HepG2 (cell line): ENCODE measurements around the gene NME9. TPM values are rescaled to one million over a fixed set of nuclear protein-coding genes. Genes with fewer than 3 reads are reported as not detected.

ENCODE experiments used
- ATAC-seq: fragments of 200-7000 bp; cut with Tn5 transposase; 3 replicates; pipeline ENCODE4 v1.9.1; 2020; ENCODE audit warnings: mild to moderate bottlenecking, moderate library complexity
- BruUV-seq: library from RNA; stranded (reverse); fragments of 400-500 nt; replicated peaks from 2 replicates; lab custom pipeline; 2021; lab: Mats Ljungman, UMichigan
- CTCF ChIA-PET: fragments of 300-600 bp; formaldehyde crosslinking; extraction: SDS; loops from one replicate; lab custom pipeline; 2021; ENCODE audit warnings: low total read pairs, inconsistent platforms, low intra/inter-chr PET ratio; lab: Yijun Ruan, JAX
- POLR2A ChIA-PET: fragments of 350-600 bp; sonication (Branson Sonifier 250); formaldehyde crosslinking; loops from one replicate; lab custom pipeline; 2020; ENCODE audit warnings: antibody characterized with exemption, inconsistent platforms; lab: Yijun Ruan, JAX
- DNase-seq: peaks from one replicate; pipeline ENCODE4 v3.0.0-alpha.2; 2015; ENCODE audit warnings: low spot score
- FAIRE-seq: peaks from 3 replicates; lab custom pipeline; 2011; peaks lifted over from hg19 to GRCh38; lab: Jason Lieb, UNC
- H2AFZ ChIP-seq: one replicate; pipeline ENCODE4 v1.6.1; 2011; ENCODE audit warnings: low read length, inconsistent platforms
- H3K27ac ChIP-seq: fragments of 300-600 bp; 3 replicates; pipeline ENCODE4 v1.8.0; 2011; ENCODE audit warnings: mixed run types, mild to moderate bottlenecking, mixed read lengths, low read length, inconsistent platforms; ENCODE audit not compliant: insufficient read depth; ENCODE audit errors: extremely low read length
- H3K27me3 ChIP-seq, 2 experiments: fragments of 200-600 bp in 1 of 2; 2 replicates in 1 of 2; 3 replicates in 1 of 2; pipeline versions ENCODE4 v1.6.0 to v1.8.0; 2011; ENCODE audit warnings: low read length in 2 of 2, mild to moderate bottlenecking in 2 of 2, moderate library complexity in 2 of 2, inconsistent platforms in 1 of 2; ENCODE audit not compliant: insufficient read depth in 2 of 2, control insufficient read depth in 1 of 2
- H3K36me3 ChIP-seq, 2 experiments: fragments of 200-600 bp in 1 of 2; replicated peaks in 1 of 2; 2 replicates in 1 of 2; 3 replicates in 1 of 2; pipeline versions ENCODE4 v1.5.1 to v1.8.0; 2011; ENCODE audit warnings: low read length in 2 of 2, inconsistent platforms in 1 of 2; ENCODE audit not compliant: insufficient read depth in 2 of 2, control insufficient read depth in 1 of 2
- H3K4me1 ChIP-seq: 2 replicates; pipeline ENCODE4 v1.5.1; 2012; ENCODE audit warnings: low read length, inconsistent platforms; ENCODE audit not compliant: insufficient read depth
- H3K4me2 ChIP-seq: 2 replicates; pipeline ENCODE4 v1.6.0; 2011; ENCODE audit warnings: low read depth, low read length, inconsistent platforms
- H3K4me3 ChIP-seq, 3 experiments: fragments of 200-600 bp in 1 of 3; sonication (generic), shearing (Covaris generic) in 1 of 3; replicated peaks in 1 of 3; 2 replicates each; pipeline ENCODE4 v1.5.1; 2011 to 2016; ENCODE audit warnings: low read length in 3 of 3, inconsistent platforms in 2 of 3, low read depth in 2 of 3, mild to moderate bottlenecking in 2 of 3, control low read depth in 1 of 3, mixed read lengths in 1 of 3; ENCODE audit not compliant: insufficient read depth in 1 of 3
- H3K79me2 ChIP-seq: one replicate; pipeline ENCODE4 v1.6.1; 2011; ENCODE audit warnings: low read length, inconsistent platforms; ENCODE audit not compliant: insufficient read depth
- H3K9ac ChIP-seq: 2 replicates; pipeline ENCODE4 v1.6.0; 2011; ENCODE audit warnings: mild to moderate bottlenecking, low read depth, low read length, inconsistent platforms; ENCODE audit not compliant: insufficient read depth
- H3K9me3 ChIP-seq: 2 replicates; pipeline ENCODE4 v1.5.1; 2012; ENCODE audit warnings: mild to moderate bottlenecking, low read length
- H4K20me1 ChIP-seq: 2 replicates; pipeline ENCODE4 v1.6.0; 2011; ENCODE audit warnings: inconsistent platforms, mild to moderate bottlenecking, low read length, moderate library complexity; ENCODE audit not compliant: insufficient read depth
- DMTF1 ChIP-seq: sonication (generic); formaldehyde crosslinking; IDR thresholded peaks from 2 replicates; pipeline ENCODE4 v1.4.0; 2020; ENCODE audit warnings: mild to moderate bottlenecking, missing genetic modification reagents
- GLMP ChIP-seq: sonication (generic); formaldehyde crosslinking; IDR thresholded peaks from 2 replicates; pipeline ENCODE4 v1.9.0; 2021; ENCODE audit warnings: missing genetic modification reagents, mild to moderate bottlenecking, borderline replicate concordance
- MAFG ChIP-seq: sonication (generic); formaldehyde crosslinking; IDR thresholded peaks from 2 replicates; pipeline ENCODE4 v1.5.1; 2020; ENCODE audit warnings: mild to moderate bottlenecking, missing genetic modification reagents
- NFIC ChIP-seq: IDR thresholded peaks from 2 replicates; pipeline ENCODE4 v1.6.1; 2012; ENCODE audit warnings: mild to moderate bottlenecking, low read length, inconsistent platforms
- NR2F6 ChIP-seq, 2 experiments: IDR thresholded peaks; 2 replicates each; pipeline ENCODE4 v1.6.1; 2016; ENCODE audit warnings: antibody characterized with exemption in 1 of 2, mild to moderate bottlenecking in 1 of 2
- SP1 ChIP-seq, 2 experiments: fragments of 450-650 bp in 1 of 2; sonication (generic) in 1 of 2; formaldehyde crosslinking in 1 of 2; IDR thresholded peaks; 2 replicates each; pipeline versions ENCODE4 v1.4.0 to v1.6.1; 2016 to 2020; ENCODE audit warnings: missing genetic modification reagents in 1 of 2
- ZNF281 ChIP-seq: sonication (generic); formaldehyde crosslinking; IDR thresholded peaks from 2 replicates; pipeline ENCODE4 v1.4.0; 2020; ENCODE audit warnings: missing genetic modification reagents, borderline replicate concordance
- ZNF816 ChIP-seq: sonication (generic); formaldehyde crosslinking; IDR thresholded peaks from 2 replicates; pipeline ENCODE4 v1.8.0; 2022; ENCODE audit warnings: missing genetic modification reagents, mild to moderate bottlenecking, borderline replicate concordance
- WGBS: methylation state at CpG from one replicate; pipeline ENCODE4 v1.1.6; 2017; ENCODE audit warnings: low lambda C conversion rate; 5-methylcytosine and 5-hydroxymethylcytosine counted together
- in situ Hi-C: cut with HindIII; loops from 2 replicates; pipeline ENCODE4 v1.10.0; 2017; ENCODE audit warnings: low pct_unique_long_range_greater_than_20kb; ENCODE audit not compliant: extremely low pct_ligation_motif_present
- intact Hi-C: fragments of 100-400 bp; cut with micrococcal nuclease; formaldehyde crosslinking; loops from one replicate; pipeline ENCODE4 v1.10.0; 2022; ENCODE audit not compliant: unreplicated experiment
- polyA plus RNA-seq, 8 experiments: library from polyadenylated mRNA; depleted of rRNA in 3 of 8; stranded (reverse) in 7 of 8; unstranded in 1 of 8; fragments of >200 nt; fragmentation: Illumina TruSeq in 4 of 8; extraction: Trizol in 4 of 8; gene quantifications; 2 replicates each; pipeline versions ENCODE4 v1.2.1 to v1.2.3, GENCODE V29; 2011 to 2016; ENCODE audit warnings: low read depth in 4 of 8, missing spikeins in 1 of 8, mixed read lengths in 1 of 8; ENCODE audit not compliant: insufficient read depth in 1 of 8
- total RNA-seq, 5 experiments: library from RNA; depleted of rRNA; stranded (reverse); fragments of >200 nt; fragmentation: Illumina TruSeq; extraction: Trizol; gene quantifications; 2 replicates each; pipeline ENCODE4 v1.2.3, GENCODE V29; 2016; ENCODE audit warnings: low read depth in 1 of 5
- TF ChIP-seq, protein P1 (sequence below): sonication (generic); formaldehyde crosslinking; IDR thresholded peaks from 2 replicates; pipeline ENCODE4 v1.4.0; 2020; ENCODE audit warnings: missing genetic modification reagents

Gene NME9
- total and polyA plus RNA-seq, 2 of the 13 experiments (the other 11 are each of a cell fraction or from before 2014, with no cell fraction given), result not detected

DNA sequence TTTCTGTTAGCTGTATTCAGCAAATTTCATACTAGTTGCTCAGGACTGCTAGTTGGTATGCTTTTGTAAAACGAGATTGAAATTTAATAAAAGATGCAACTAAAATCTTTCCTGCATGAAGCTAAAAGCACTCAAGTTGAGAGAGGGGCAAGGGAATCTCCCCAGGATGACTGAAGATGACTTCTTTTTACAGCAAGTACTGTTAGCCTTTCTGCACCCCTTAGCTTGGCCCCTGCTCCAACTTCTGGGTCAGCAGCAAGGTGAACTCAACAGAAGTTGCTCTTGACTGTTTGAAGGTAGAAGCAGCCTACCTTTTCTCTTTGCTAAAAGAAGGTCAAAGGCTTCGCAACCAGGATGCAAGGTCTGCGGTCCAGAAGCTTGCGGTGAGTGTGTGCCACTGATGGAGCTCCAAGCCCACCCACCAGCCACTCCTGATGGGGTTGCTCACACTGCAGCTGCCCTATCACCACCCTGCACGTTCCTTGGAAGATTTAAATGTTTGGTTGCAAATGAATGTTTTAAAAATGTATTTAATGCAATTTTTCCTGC, 32.5 kb downstream of the NME9 start (continued):
- no peak for TF ChIP-seq SP1 (IDR thresholded peaks at IDR 0.05)
- no peak for TF ChIP-seq SP1 (CRISPR knock-in tag; IDR thresholded peaks at IDR 0.05)
- no peak for TF ChIP-seq GLMP (CRISPR knock-in tag)
- no peak for TF ChIP-seq DMTF1 (CRISPR knock-in tag)

- 96% methylated on average over 1 of the region's 1 CpG for WGBS
- no peaks in the 10 kb centered on the region for H3K79me2 ChIP-seq
- FAIRE-seq (no peak), ATAC-seq (no peak), DNase-seq (no peak)
- no peaks in the 10 kb centered on the region for H3K9me3 ChIP-seq
- CTCF ChIA-PET, result no interaction called here
- intact Hi-C loops (no loop called here), in situ Hi-C loops (no loop called here)
- no peak overlapping the region for H2AFZ ChIP-seq
- no peak overlapping the region for H3K27ac ChIP-seq
- POLR2A ChIA-PET, result no interaction called here
- no TSS peak for BruUV-seq
- H3K36me3 ChIP-seq, result peaks cover 1 to 24% of the 10 kb centered on the region in 2 experiments; a peak in 3 of 5 replicates
- no peak overlapping the region for H3K9ac ChIP-seq
- no peaks in the 10 kb centered on the region for H3K27me3 ChIP-seq
- H3K4me3 ChIP-seq, result no peak overlapping the region
- no peak overlapping the region for H3K4me2 ChIP-seq
- no peaks in the 10 kb centered on the region for H3K4me1 ChIP-seq
- H4K20me1 ChIP-seq, result no peaks in the 10 kb centered on the region
- TF ChIP-seq MAFG (CRISPR knock-in tag) (no peak), ZNF816 (CRISPR knock-in tag) (no peak), NR2F6 (IDR thresholded peaks at IDR 0.05) (no peak), NR2F6 (CRISPR knock-in tag; IDR thresholded peaks at IDR 0.05) (no peak), NFIC (no peak), ZNF281 (CRISPR knock-in tag) (no peak)
- TF ChIP-seq, protein P1, sequence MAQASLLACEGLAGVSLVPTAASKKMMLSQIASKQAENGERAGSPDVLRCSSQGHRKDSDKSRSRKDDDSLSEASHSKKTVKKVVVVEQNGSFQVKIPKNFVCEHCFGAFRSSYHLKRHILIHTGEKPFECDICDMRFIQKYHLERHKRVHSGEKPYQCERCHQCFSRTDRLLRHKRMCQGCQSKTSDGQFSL (CRISPR knock-in tag), result no peak
Observed at GRCh38 chr3:138296639-138297038, 33.0 kb downstream of the NME9 start.
